T-helper 9 cell (primary cell): ENCODE measurements around the gene MUSTN1.

Source experiments
- DNase-seq: peaks from one replicate; pipeline ENCODE4 v3.0.0-alpha.2; 2020
- total RNA-seq, 2 donors: gene quantifications; one replicate each; lab custom pipeline; 2026; lab: John Stamatoyannopoulos, UW

Gene MUSTN1
- 0 to 0.14 reads per million in 2 donors for total RNA-seq

- no peak for DNase-seq
Measured at GRCh38 chr3:52834871-52835501, at the start of gene MUSTN1. Gene MUSTN1 (minus strand): TSS chr3:52835019. CDS start chr3:52834948, 71 bp downstream.

- DNase-seq, result no peak
Measured at GRCh38 chr3:52882377-52882776, 47.6 kb upstream of the MUSTN1 start.

- DNase-seq, result no peak
Measured at GRCh38 chr3:52881871-52882270, 47.1 kb upstream of the MUSTN1 start.

- no peak for DNase-seq
Measured at GRCh38 chr3:52880474-52880873, 45.7 kb upstream of the MUSTN1 start.

GRCh38 chr3:52880047-52880446 lies 45.2 kb upstream of the MUSTN1 start:
- DNase-seq, result no peak

- no peak for DNase-seq
Measured at GRCh38 chr3:52879581-52879980, 44.8 kb upstream of the MUSTN1 start.

- DNase-seq, result no peak
Measured at GRCh38 chr3:52879090-52879489, 44.3 kb upstream of the MUSTN1 start.

- no peak for DNase-seq
Measured at GRCh38 chr3:52877085-52877484, 42.3 kb upstream of the MUSTN1 start.

GRCh38 chr3:52874864-52875587 lies 40.2 kb upstream of the MUSTN1 start:
- no peak for DNase-seq

- no peak for DNase-seq
Measured at GRCh38 chr3:52874160-52874701, 39.4 kb upstream of the MUSTN1 start.

GRCh38 chr3:52873433-52874159 lies 38.8 kb upstream of the MUSTN1 start:
- no peak for DNase-seq

GRCh38 chr3:52872245-52872644 lies 37.4 kb upstream of the MUSTN1 start:
- DNase-seq, result no peak

GRCh38 chr3:52871761-52872160 lies 36.9 kb upstream of the MUSTN1 start:
- no peak for DNase-seq

- no peak for DNase-seq
Measured at GRCh38 chr3:52870471-52870870, 35.7 kb upstream of the MUSTN1 start.

- no peak for DNase-seq
Measured at GRCh38 chr3:52866427-52866826, 31.6 kb upstream of the MUSTN1 start.

- DNase-seq, result no peak
Measured at GRCh38 chr3:52865994-52866393, 31.2 kb upstream of the MUSTN1 start.

- no peak for DNase-seq
Measured at GRCh38 chr3:52860424-52860768, 25.6 kb upstream of the MUSTN1 start.

GRCh38 chr3:52859686-52860423 lies 25.0 kb upstream of the MUSTN1 start:
- no peak for DNase-seq

GRCh38 chr3:52857864-52858263 lies 23.0 kb upstream of the MUSTN1 start:
- DNase-seq, result no peak

- DNase-seq, result no peak
Measured at GRCh38 chr3:52857133-52857532, 22.3 kb upstream of the MUSTN1 start.

- no peak for DNase-seq
Measured at GRCh38 chr3:52856666-52857065, 21.8 kb upstream of the MUSTN1 start.

- no peak for DNase-seq
Measured at GRCh38 chr3:52854013-52854412, 19.2 kb upstream of the MUSTN1 start.

GRCh38 chr3:52852419-52852818 lies 17.6 kb upstream of the MUSTN1 start:
- no peak for DNase-seq
